Activated naive CD8-positive, alpha-beta T cell (primary cell): ENCODE measurements around the gene CD72.

Experiments used
- H3K27ac Mint-ChIP-seq: one replicate; pipeline ENCODE4 v1.8.0; 2021; ENCODE audit warnings: mixed read lengths
- H3K27me3 Mint-ChIP-seq: one replicate; pipeline ENCODE4 v1.8.0; 2021; ENCODE audit warnings: mixed read lengths
- H3K36me3 Mint-ChIP-seq: one replicate; pipeline ENCODE4 v1.8.0; 2021; ENCODE audit warnings: mixed read lengths
- H3K4me1 Mint-ChIP-seq: one replicate; pipeline ENCODE4 v1.8.0; 2021; ENCODE audit warnings: low read depth, mixed read lengths
- H3K4me3 Mint-ChIP-seq: one replicate; pipeline ENCODE4 v1.8.0; 2021; ENCODE audit warnings: mild to moderate bottlenecking, mixed read lengths
- H3K9me3 Mint-ChIP-seq: one replicate; pipeline ENCODE4 v1.8.0; 2021; ENCODE audit warnings: low read depth, mixed read lengths

CD72 gene

GRCh38 chr9:35618325-35618727, at the start of gene CD72:
TSS of gene CD72 (minus strand) at chr9:35618413. CDS start at chr9:35618303, 110 bp downstream.
- Mint-ChIP-seq H3K4me3 (peak within 1 kb of the TSS; percentile 81), H3K4me1 (peaks cover 44% of the 10 kb centered on the region), H3K36me3 (no peaks in the 10 kb centered on the region), H3K27ac (peak within 1 kb of the TSS; percentile 88), H3K9me3 (no peaks in the 10 kb centered on the region), H3K27me3 (no peaks in the 10 kb centered on the region)

GRCh38 chr9:35667939-35668338, 49.7 kb upstream of the CD72 start:
- no peaks in the 10 kb centered on the region for H3K9me3 Mint-ChIP-seq
- H3K27ac Mint-ChIP-seq = no peak overlapping the region
- no peaks in the 10 kb centered on the region for H3K36me3 Mint-ChIP-seq
- no peaks in the 10 kb centered on the region for H3K27me3 Mint-ChIP-seq
- H3K4me1 Mint-ChIP-seq = peaks cover 15% of the 10 kb centered on the region
- H3K4me3 Mint-ChIP-seq = no peak overlapping the region

GRCh38 chr9:35666549-35666948, 48.3 kb upstream of the CD72 start:
- Mint-ChIP-seq H3K36me3 (no peaks in the 10 kb centered on the region), H3K4me3 (no peak overlapping the region), H3K27me3 (no peaks in the 10 kb centered on the region), H3K4me1 (peaks cover 27% of the 10 kb centered on the region), H3K9me3 (no peaks in the 10 kb centered on the region), H3K27ac (no peak overlapping the region)

- H3K27ac Mint-ChIP-seq = no peak overlapping the region
- H3K4me3 Mint-ChIP-seq = peak overlapping the region; percentile 40
- H3K36me3 Mint-ChIP-seq = no peaks in the 10 kb centered on the region
- no peaks in the 10 kb centered on the region for H3K9me3 Mint-ChIP-seq
- H3K4me1 Mint-ChIP-seq = peaks cover 30% of the 10 kb centered on the region
- no peaks in the 10 kb centered on the region for H3K27me3 Mint-ChIP-seq
Measured at GRCh38 chr9:35666045-35666444, 47.8 kb upstream of the CD72 start.

GRCh38 chr9:35665471-35665818, 47.2 kb upstream of the CD72 start:
- H3K9me3 Mint-ChIP-seq = no peaks in the 10 kb centered on the region
- H3K27ac Mint-ChIP-seq = no peak overlapping the region
- no peaks in the 10 kb centered on the region for H3K27me3 Mint-ChIP-seq
- peak overlapping the region; percentile 83 for H3K4me3 Mint-ChIP-seq
- no peaks in the 10 kb centered on the region for H3K36me3 Mint-ChIP-seq
- peaks cover 36% of the 10 kb centered on the region for H3K4me1 Mint-ChIP-seq

GRCh38 chr9:35664531-35665470, 46.6 kb upstream of the CD72 start, which contains the start of gene ARHGEF39:
TSS of gene ARHGEF39 (minus strand) at chr9:35665195. CDS start at chr9:35665169, 26 bp downstream.
- Mint-ChIP-seq H3K4me1 (peaks cover 43% of the 10 kb centered on the region), H3K9me3 (no peaks in the 10 kb centered on the region), H3K27me3 (no peaks in the 10 kb centered on the region), H3K27ac (no peak within 1 kb of the TSS), H3K4me3 (peak within 1 kb of the TSS; percentile 83), H3K36me3 (peaks cover 2% of the 10 kb centered on the region)

- Mint-ChIP-seq H3K27me3 (no peaks in the 10 kb centered on the region), H3K9me3 (no peaks in the 10 kb centered on the region), H3K36me3 (peaks cover 2% of the 10 kb centered on the region), H3K4me3 (no peak overlapping the region), H3K27ac (peak overlapping the region; percentile 12), H3K4me1 (peaks cover 60% of the 10 kb centered on the region)
Measured at GRCh38 chr9:35662437-35662836, 44.2 kb upstream of the CD72 start.

- Mint-ChIP-seq H3K4me1 (peaks cover 66% of the 10 kb centered on the region), H3K4me3 (peak overlapping the region; percentile 23), H3K27ac (peak overlapping the region; percentile 89), H3K9me3 (no peaks in the 10 kb centered on the region), H3K36me3 (peaks cover 2% of the 10 kb centered on the region), H3K27me3 (no peaks in the 10 kb centered on the region)
Measured at GRCh38 chr9:35661756-35662350, 43.6 kb upstream of the CD72 start.

GRCh38 chr9:35660966-35661415, 42.8 kb upstream of the CD72 start:
- peak overlapping the region; percentile 22 for H3K27ac Mint-ChIP-seq
- H3K9me3 Mint-ChIP-seq = no peaks in the 10 kb centered on the region
- peaks cover 71% of the 10 kb centered on the region for H3K4me1 Mint-ChIP-seq
- H3K4me3 Mint-ChIP-seq = peak overlapping the region; percentile 13
- H3K36me3 Mint-ChIP-seq = peaks cover 2% of the 10 kb centered on the region
- H3K27me3 Mint-ChIP-seq = no peaks in the 10 kb centered on the region

GRCh38 chr9:35659340-35659739, 41.1 kb upstream of the CD72 start:
- H3K36me3 Mint-ChIP-seq = peaks cover 2% of the 10 kb centered on the region

GRCh38 chr9:35658968-35659220, 40.7 kb upstream of the CD72 start:
- peaks cover 2% of the 10 kb centered on the region for H3K36me3 Mint-ChIP-seq
- peak overlapping the region; percentile 70 for H3K27ac Mint-ChIP-seq
- no peaks in the 10 kb centered on the region for H3K27me3 Mint-ChIP-seq
- peak overlapping the region; percentile 85 for H3K4me3 Mint-ChIP-seq
- H3K9me3 Mint-ChIP-seq = no peaks in the 10 kb centered on the region
- H3K4me1 Mint-ChIP-seq = peaks cover 68% of the 10 kb centered on the region

More at GRCh38 chr9:35659340-35659739, 41.1 kb upstream of the CD72 start:
- Mint-ChIP-seq H3K9me3 (no peaks in the 10 kb centered on the region), H3K27me3 (no peaks in the 10 kb centered on the region), H3K4me3 (peak overlapping the region; percentile 85), H3K4me1 (peaks cover 71% of the 10 kb centered on the region), H3K27ac (peak overlapping the region; percentile 70)

- no peaks in the 10 kb centered on the region for H3K9me3 Mint-ChIP-seq
- H3K27ac Mint-ChIP-seq = peak within 1 kb of the TSS; percentile 99
- H3K36me3 Mint-ChIP-seq = peaks cover 2% of the 10 kb centered on the region
- no peaks in the 10 kb centered on the region for H3K27me3 Mint-ChIP-seq
- peaks cover 67% of the 10 kb centered on the region for H3K4me1 Mint-ChIP-seq
- H3K4me3 Mint-ChIP-seq = peak within 1 kb of the TSS; percentile 85
Measured at GRCh38 chr9:35658137-35658967, 40.1 kb upstream of the CD72 start, which contains the start of gene CCDC107. TSS of gene CCDC107 (plus strand) at chr9:35658292. CDS start at chr9:35658380, 88 bp downstream.

GRCh38 chr9:35657546-35658136, 39.4 kb upstream of the CD72 start, which contains the start of gene RMRP:
TSS of gene RMRP (minus strand) at chr9:35658019.
- Mint-ChIP-seq H3K27ac (peak within 1 kb of the TSS; percentile 99), H3K36me3 (peaks cover 2% of the 10 kb centered on the region), H3K27me3 (no peaks in the 10 kb centered on the region), H3K9me3 (no peaks in the 10 kb centered on the region), H3K4me1 (peaks cover 65% of the 10 kb centered on the region), H3K4me3 (peak within 1 kb of the TSS; percentile 85)

GRCh38 chr9:35656831-35657545, 38.8 kb upstream of the CD72 start:
- peak overlapping the region; percentile 99 for H3K27ac Mint-ChIP-seq
- H3K27me3 Mint-ChIP-seq = no peaks in the 10 kb centered on the region
- H3K4me3 Mint-ChIP-seq = peak overlapping the region; percentile 85
- H3K4me1 Mint-ChIP-seq = peaks cover 64% of the 10 kb centered on the region
- no peaks in the 10 kb centered on the region for H3K9me3 Mint-ChIP-seq
- peaks cover 2% of the 10 kb centered on the region for H3K36me3 Mint-ChIP-seq
